ENCODE measurements around the gene PDE6H. TPM values are rescaled to one million over a fixed set of nuclear protein-coding genes. Genes with fewer than 3 reads are reported as not detected.

PDE6H gene
- total RNA-seq, 4 donors from 2014 or later, result not detected

DNA sequence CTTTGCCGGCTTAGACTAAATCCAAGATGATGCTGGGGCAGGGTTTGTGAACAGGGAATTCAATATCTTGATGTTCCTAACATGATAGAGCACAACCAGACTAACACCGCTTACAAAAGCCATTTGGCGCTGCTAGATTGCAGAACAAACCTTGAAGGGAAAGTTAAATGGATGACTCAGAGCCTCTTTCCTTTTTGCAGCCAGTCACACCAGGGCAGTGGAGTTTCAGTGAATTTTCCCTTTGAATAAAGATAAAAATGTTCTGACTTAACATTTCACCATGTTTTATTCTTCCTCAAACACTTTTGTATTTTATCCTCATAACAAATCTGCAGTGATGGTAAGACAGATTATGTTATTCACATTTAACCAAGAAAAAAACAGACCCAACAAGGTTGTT, 47.3 kb downstream of the PDE6H start:
- no peak overlapping the region for H3K27ac ChIP-seq
- no peaks in the 10 kb centered on the region for H3K4me1 ChIP-seq
- H3K4me3 ChIP-seq, result no peak overlapping the region
- no peaks in the 10 kb centered on the region for H3K9me3 ChIP-seq
- H3K36me3 ChIP-seq, result no peaks in the 10 kb centered on the region
- no peaks in the 10 kb centered on the region for H3K27me3 ChIP-seq
- no peak for TF ChIP-seq POLR2A (IDR thresholded peaks at IDR 0.05)
- TF ChIP-seq, protein P1, sequence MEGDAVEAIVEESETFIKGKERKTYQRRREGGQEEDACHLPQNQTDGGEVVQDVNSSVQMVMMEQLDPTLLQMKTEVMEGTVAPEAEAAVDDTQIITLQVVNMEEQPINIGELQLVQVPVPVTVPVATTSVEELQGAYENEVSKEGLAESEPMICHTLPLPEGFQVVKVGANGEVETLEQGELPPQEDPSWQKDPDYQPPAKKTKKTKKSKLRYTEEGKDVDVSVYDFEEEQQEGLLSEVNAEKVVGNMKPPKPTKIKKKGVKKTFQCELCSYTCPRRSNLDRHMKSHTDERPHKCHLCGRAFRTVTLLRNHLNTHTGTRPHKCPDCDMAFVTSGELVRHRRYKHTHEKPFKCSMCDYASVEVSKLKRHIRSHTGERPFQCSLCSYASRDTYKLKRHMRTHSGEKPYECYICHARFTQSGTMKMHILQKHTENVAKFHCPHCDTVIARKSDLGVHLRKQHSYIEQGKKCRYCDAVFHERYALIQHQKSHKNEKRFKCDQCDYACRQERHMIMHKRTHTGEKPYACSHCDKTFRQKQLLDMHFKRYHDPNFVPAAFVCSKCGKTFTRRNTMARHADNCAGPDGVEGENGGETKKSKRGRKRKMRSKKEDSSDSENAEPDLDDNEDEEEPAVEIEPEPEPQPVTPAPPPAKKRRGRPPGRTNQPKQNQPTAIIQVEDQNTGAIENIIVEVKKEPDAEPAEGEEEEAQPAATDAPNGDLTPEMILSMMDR (IDR thresholded peaks at IDR 0.05), result no peak
- intact Hi-C loops (cut with DNase I), result no loop called here
- no peak for DNase-seq
- WGBS, 2 donors, result 68 to 70% methylated on average over 3 of the region's 3 CpGs

Other genes with a start within 250 kb of the PDE6H start
- 10 to 100 TPM; 16.0 to 21.4 (median 18.2) TPM for gene WBP11, start 169.6 kb upstream of the PDE6H start, total RNA-seq
- gene C12orf60, start 169.4 kb upstream of the PDE6H start, total RNA-seq, result 1 to 10 TPM in 1 of 4 donors, under 1 TPM in 3; 0.15 to 2.6 (median 0.65) TPM
- gene SMCO3, start 158.9 kb upstream of the PDE6H start, total RNA-seq, result under 1 TPM in 1 of 4 donors, not detected in 3; 0.50 TPM
- under 1 TPM in 2 of 4 donors, not detected in 2; 0.35 to 0.95 TPM for gene ART4, start 129.5 kb upstream of the PDE6H start, total RNA-seq
- 100 to 1,000 TPM in 1 of 4 donors, 10 to 100 TPM in 2, 1 to 10 TPM in 1; 5.2 to 108 (median 41.4) TPM for gene MGP, start 87.2 kb upstream of the PDE6H start, total RNA-seq
- gene ERP27, start 34.5 kb upstream of the PDE6H start, total RNA-seq, result 1 to 10 TPM in 2 of 4 donors, under 1 TPM in 1, not detected in 1; 0.57 to 5.5 (median 1.9) TPM
- gene ARHGDIB, start 11.4 kb upstream of the PDE6H start, total RNA-seq, result 10 to 100 TPM; 17.2 to 91.1 (median 62.0) TPM
- 10 to 100 TPM in 2 of 4 donors, 1 to 10 TPM in 2; 1.4 to 15.1 (median 7.0) TPM for gene RERG, start 248.4 kb downstream of the PDE6H start, total RNA-seq